22Rv1 (cell line): ENCODE results near the gene NSG1.

Experiments
- CTCF ChIP-seq: fragments of 450-650 bp; IDR thresholded peaks from 2 replicates; pipeline ENCODE4 v1.5.1; 2017; ENCODE audit warnings: mild to moderate bottlenecking
- ZFX ChIP-seq: fragments of 450-650 bp; IDR thresholded peaks from 2 replicates; pipeline ENCODE4 v1.6.1; 2017; ENCODE audit warnings: antibody characterized with exemption, borderline replicate concordance

- TF ChIP-seq CTCF (no peak), ZFX (no peak)
These were observed 26.9 kb downstream of the NSG1 start for GRCh38 chr4:4413806-4414205.
